ENCODE data around the gene SSBP2. TPM values are rescaled to one million over a fixed set of nuclear protein-coding genes. Genes with fewer than 3 reads are reported as not detected.

The SSBP2 gene
- total RNA-seq, 1 donor from 2014 or later: 149 TPM

DNA sequence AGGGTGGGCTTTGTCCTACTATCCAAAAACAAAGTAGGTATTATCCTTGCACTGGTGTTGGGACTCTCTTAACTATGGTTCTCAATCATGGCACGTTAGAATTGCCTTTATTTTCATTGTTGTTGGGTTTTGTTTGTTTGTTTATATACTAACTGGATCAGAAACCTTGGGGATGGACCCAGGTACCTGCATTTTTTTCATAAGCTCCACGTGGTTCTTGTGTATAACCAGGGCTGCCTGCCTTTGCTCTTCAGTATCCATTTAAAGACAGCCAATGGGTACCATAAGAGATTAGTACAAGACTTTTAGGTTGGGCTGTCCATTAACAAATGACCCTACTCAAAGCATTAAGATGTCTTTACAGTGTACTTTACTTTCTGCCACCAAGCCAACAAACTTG, 2.5 kb upstream of the SSBP2 start:
- H3K4me1 Mint-ChIP-seq (ENCODE audit: unreplicated experiment): peaks cover 50% of the 10 kb centered on the region
- no peaks in the 10 kb centered on the region for H3K9me3 Mint-ChIP-seq (ENCODE audit: unreplicated experiment)
- DNase-seq (ENCODE audit: low spot score): no peak
- no peak overlapping the region for H3K27ac Mint-ChIP-seq (ENCODE audit: unreplicated experiment)
- H3K27me3 Mint-ChIP-seq (ENCODE audit: unreplicated experiment): peaks cover 3% of the 10 kb centered on the region
- no peak for TF ChIP-seq CTCF (IDR thresholded peaks at IDR 0.05; ENCODE audit: unreplicated experiment)
- H3K4me3 Mint-ChIP-seq (ENCODE audit: unreplicated experiment): no peak overlapping the region
- no peaks in the 10 kb centered on the region for H3K36me3 Mint-ChIP-seq (ENCODE audit: low read depth, unreplicated experiment)

DNA sequence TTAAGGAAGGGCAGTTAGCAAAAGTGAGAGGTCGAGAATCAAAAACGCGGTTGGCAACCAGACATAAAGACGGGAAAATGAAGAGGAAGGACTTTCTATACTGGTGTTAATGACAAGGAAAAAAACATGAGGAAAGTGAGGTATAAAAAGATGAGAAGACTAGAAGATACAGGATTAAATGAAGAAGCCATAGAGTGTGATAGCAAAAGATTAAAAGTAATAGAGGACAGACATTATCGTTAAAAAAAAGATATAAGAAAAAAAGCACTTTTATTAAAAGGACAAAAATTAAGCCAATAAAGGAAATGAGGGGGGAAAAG, 1.7 kb upstream of the SSBP2 start:
- Mint-ChIP-seq H3K27me3 (ENCODE audit: unreplicated experiment) (peaks cover 3% of the 10 kb centered on the region), H3K9me3 (ENCODE audit: unreplicated experiment) (no peaks in the 10 kb centered on the region), H3K4me1 (ENCODE audit: unreplicated experiment) (peaks cover 49% of the 10 kb centered on the region), H3K36me3 (ENCODE audit: low read depth, unreplicated experiment) (no peaks in the 10 kb centered on the region), H3K4me3 (ENCODE audit: unreplicated experiment) (no peak overlapping the region), H3K27ac (ENCODE audit: unreplicated experiment) (peak overlapping the region; percentile 80)
- no peak for DNase-seq (ENCODE audit: low spot score)
- no peak for TF ChIP-seq CTCF (IDR thresholded peaks at IDR 0.05; ENCODE audit: unreplicated experiment)

GRCh38 chr5:81751836-81752643, 1.1 kb upstream of the SSBP2 start:
- H3K4me3 Mint-ChIP-seq (ENCODE audit: unreplicated experiment): peak overlapping the region; percentile 18
- no peaks in the 10 kb centered on the region for H3K36me3 Mint-ChIP-seq (ENCODE audit: low read depth, unreplicated experiment)
- H3K27ac Mint-ChIP-seq (ENCODE audit: unreplicated experiment): peak overlapping the region; percentile 80
- H3K4me1 Mint-ChIP-seq (ENCODE audit: unreplicated experiment): peaks cover 50% of the 10 kb centered on the region
- H3K27me3 Mint-ChIP-seq (ENCODE audit: unreplicated experiment): peaks cover 3% of the 10 kb centered on the region
- DNase-seq (ENCODE audit: low spot score): no peak
- no peaks in the 10 kb centered on the region for H3K9me3 Mint-ChIP-seq (ENCODE audit: unreplicated experiment)
- TF ChIP-seq CTCF (IDR thresholded peaks at IDR 0.05; ENCODE audit: unreplicated experiment): no peak

- Mint-ChIP-seq H3K27ac (ENCODE audit: unreplicated experiment) (no peak overlapping the region), H3K4me1 (ENCODE audit: unreplicated experiment) (peaks cover 51% of the 10 kb centered on the region)
- no peak for TF ChIP-seq CTCF (IDR thresholded peaks at IDR 0.05; ENCODE audit: unreplicated experiment)
These were observed 439 bp downstream of the SSBP2 start for GRCh38 chr5:81750308-81751008.

More at GRCh38 chr5:81750308-81751008, 439 bp downstream of the SSBP2 start:
- Mint-ChIP-seq H3K9me3 (ENCODE audit: unreplicated experiment) (no peaks in the 10 kb centered on the region), H3K4me3 (ENCODE audit: unreplicated experiment) (peak overlapping the region; percentile 93), H3K36me3 (ENCODE audit: low read depth, unreplicated experiment) (no peaks in the 10 kb centered on the region), H3K27me3 (ENCODE audit: unreplicated experiment) (peaks cover 1% of the 10 kb centered on the region)
- peak; percentile 30 for DNase-seq (ENCODE audit: low spot score)

Measured in endothelial cell (in vitro differentiated cells).